ENCODE data around the gene TMEM234.

- TF ChIP-seq TOX (CRISPR knock-in tag; IDR thresholded peaks at IDR 0.05; ENCODE audit: borderline replicate concordance) (no peak), GLIS3 (CRISPR knock-in tag; IDR thresholded peaks at IDR 0.05) (no peak), ARNTL (CRISPR knock-in tag; IDR thresholded peaks at IDR 0.05; ENCODE audit: borderline replicate concordance, low read depth) (no peak), POU6F1 (CRISPR knock-in tag; IDR thresholded peaks at IDR 0.05; ENCODE audit: borderline replicate concordance, low read depth) (no peak), PATZ1 (CRISPR knock-in tag; IDR thresholded peaks at IDR 0.05; ENCODE audit: borderline replicate concordance) (no peak), RARB (CRISPR knock-in tag; IDR thresholded peaks at IDR 0.05) (no peak), ESRRG (CRISPR knock-in tag; IDR thresholded peaks at IDR 0.05) (no peak), SNAI2 (CRISPR knock-in tag; IDR thresholded peaks at IDR 0.05) (no peak), ZFP3 (CRISPR knock-in tag; IDR thresholded peaks at IDR 0.05) (no peak), PPARA (CRISPR knock-in tag; IDR thresholded peaks at IDR 0.05; ENCODE audit: borderline replicate concordance) (no peak), ZNF8 (CRISPR knock-in tag; IDR thresholded peaks at IDR 0.05) (no peak), ISL1 (CRISPR knock-in tag; IDR thresholded peaks at IDR 0.05) (no peak)
Observed at GRCh38 chr1:32269744-32270143, 47.6 kb upstream of the TMEM234 start.

Measured in SK-N-SH treated with all-trans-retinoic acid at 6 μM for 48 hours (cell line).